Pancreas (tissue), 10 donors: Measurements from ENCODE around the gene SH3BGRL3. TPM values are rescaled to one million over a fixed set of nuclear protein-coding genes. Genes with fewer than 3 reads are reported as not detected.

Source experiments
- ATAC-seq, 4 donors: fragments of 200-7000 bp; cut with Tn5 transposase; one replicate each; pipeline versions ENCODE4 v1.8.0 to v1.9.1; 2020; ENCODE audit warnings: mild to moderate bottlenecking in 4 of 4, moderate library complexity in 4 of 4
- DNase-seq, 6 donors: peaks; one replicate each; pipeline ENCODE4 v3.0.0-alpha.2; 2020
- FAIRE-seq: peaks from 2 replicates; lab custom pipeline; 2012; peaks lifted over from hg19 to GRCh38; lab: Jason Lieb, UNC
- H3K27ac ChIP-seq, 4 donors: fragments of 200-600 bp; sonication (generic); 1 replicate in 3 of 4; 2 replicates in 1 of 4; pipeline versions ENCODE4 v1.5.0 to v1.8.0; 2020
- H3K27me3 ChIP-seq, 4 donors: fragments of 200-600 bp; one replicate each; pipeline ENCODE4 v1.8.0; 2021
- H3K36me3 ChIP-seq, 3 donors: fragments of 200-600 bp; sonication (generic) in 1 of 3; one replicate each; pipeline versions ENCODE4 v1.5.0 to v1.8.0; 2020 to 2021
- H3K4me1 ChIP-seq, 3 donors: fragments of 200-600 bp; one replicate each; pipeline ENCODE4 v1.8.0; 2021
- H3K4me3 ChIP-seq, 4 donors: fragments of 200-600 bp; sonication (generic) in 2 of 4; one replicate each; pipeline versions ENCODE4 v1.5.0 to v1.8.0; 2020 to 2021
- H3K9me3 ChIP-seq, 4 donors: fragments of 200-600 bp; one replicate each; pipeline ENCODE4 v1.8.0; 2021
- CTCF ChIP-seq, 4 donors: fragments of 200-600 bp; sonication (generic) in 3 of 4; IDR thresholded peaks; one replicate each; pipeline versions ENCODE4 v1.5.0 to v1.8.0; 2021; ENCODE audit warnings: antibody characterized with exemption in 4 of 4
- WGBS, 2 donors: extraction: QIAGEN DNeasy Blood & Tissue Kit; methylation state at CpG; one replicate each; pipeline ENCODE4 v1.1.7; 2013; 5-methylcytosine and 5-hydroxymethylcytosine counted together
- intact Hi-C, 3 donors: fragments of 100-400 bp; cut with DNase I; formaldehyde crosslinking; loops; one replicate each; pipeline versions ENCODE4 v1.11.1 to v1.14.2; 2022
- polyA plus RNA-seq, 2 donors: library from polyadenylated mRNA; stranded (reverse); fragments of 200-250 nt; gene quantifications; one replicate each; pipeline ENCODE4 v1.2.3, GENCODE V29; 2013
- total RNA-seq, 6 donors: library from RNA; stranded (reverse); fragmentation: NEBNext Ultra II Directional in 4 of 6; extraction: Animal tissue kit (Norgen Biotek cat#: 25700) in 4 of 6; gene quantifications; one replicate each; pipeline versions ENCODE4 v1.2.1 to v1.2.4, GENCODE V29; 2021 to 2023
- donor health status: healthy with polysubstance abuse.
- donor health status: DM: no; HTN: no; CAD: no; lungs with moderate emphysema.
- donor health status: DM: no; HTN: no; CAD: no.
- donor health status: control.
- donor health status: control.
- donor health status: Bipolar disorder and iron deficiency.
- donor health status: DM: yes; HTN: yes; CAD: no.
- donor health status: DM: no; HTN: no; CAD: no.
- donor health status: DM: no; HTN: no; CAD: no.
- donor health status: DM: yes; HTN: yes; CAD: no.

Gene SH3BGRL3
- total and polyA plus RNA-seq, 8 donors: 29.1 to 109 (median 55.9) TPM

GRCh38 chr1:26314501-26314900, 34.6 kb downstream of the SH3BGRL3 start:
- no peak for TF ChIP-seq CTCF (IDR thresholded peaks at IDR 0.05)
- no peak overlapping the region for H3K27ac ChIP-seq

GRCh38 chr1:26315874-26316850, 36.3 kb downstream of the SH3BGRL3 start:
- no peaks in the 10 kb centered on the region for H3K4me1 ChIP-seq
- no peak for TF ChIP-seq CTCF (IDR thresholded peaks at IDR 0.05)
- WGBS, 2 donors: 77 to 87% methylated on average over 8 of the region's 8 CpGs
- no peak for DNase-seq
- H3K27ac ChIP-seq: no peak overlapping the region
- H3K36me3 ChIP-seq: no peaks in the 10 kb centered on the region
- intact Hi-C loops: loop anchor here in 1 of 3 donors (5.0 kb wide), 1 partner anchor 39 kb away; no protein-coding TSS in a partner anchor
- no peaks in the 10 kb centered on the region for H3K9me3 ChIP-seq
- ATAC-seq: no peak
- no peak for FAIRE-seq
- H3K27me3 ChIP-seq: no peaks in the 10 kb centered on the region
- no peak overlapping the region for H3K4me3 ChIP-seq

More at GRCh38 chr1:26314501-26314900, 34.6 kb downstream of the SH3BGRL3 start:
- Histone ChIP-seq H3K27me3 (no peaks in the 10 kb centered on the region), H3K36me3 (no peaks in the 10 kb centered on the region), H3K4me3 (no peak overlapping the region), H3K4me1 (no peaks in the 10 kb centered on the region), H3K9me3 (no peaks in the 10 kb centered on the region)
- no peak for FAIRE-seq
- no peak for DNase-seq
- intact Hi-C loops: no loop called here
- 68 to 78% methylated on average over 5 of the region's 5 CpGs for WGBS, 2 donors
- no peak for ATAC-seq

DNA sequence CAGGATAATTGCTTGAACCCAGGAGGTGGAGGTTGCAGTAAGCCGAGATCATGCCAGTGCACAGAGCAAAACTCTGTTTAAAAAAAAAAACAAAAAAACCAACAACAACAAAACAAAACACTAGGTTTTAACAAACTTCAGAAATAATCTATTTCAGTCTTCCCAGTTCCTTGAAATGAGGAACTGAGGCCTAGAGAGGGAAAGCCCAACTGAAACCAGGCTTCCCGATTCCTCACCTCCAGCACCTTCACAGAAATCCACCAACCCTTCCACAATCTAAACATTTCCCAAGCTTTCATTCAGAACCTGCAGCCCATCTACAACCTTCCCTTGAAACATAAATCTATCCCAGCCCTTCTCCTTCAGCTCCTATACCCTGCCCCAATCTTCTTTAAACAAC, 37.3 kb downstream of the SH3BGRL3 start:
- WGBS, 2 donors: 85 to 90% methylated on average over 2 of the region's 2 CpGs
- no peaks in the 10 kb centered on the region for H3K4me1 ChIP-seq
- H3K27ac ChIP-seq: no peak overlapping the region

DNA sequence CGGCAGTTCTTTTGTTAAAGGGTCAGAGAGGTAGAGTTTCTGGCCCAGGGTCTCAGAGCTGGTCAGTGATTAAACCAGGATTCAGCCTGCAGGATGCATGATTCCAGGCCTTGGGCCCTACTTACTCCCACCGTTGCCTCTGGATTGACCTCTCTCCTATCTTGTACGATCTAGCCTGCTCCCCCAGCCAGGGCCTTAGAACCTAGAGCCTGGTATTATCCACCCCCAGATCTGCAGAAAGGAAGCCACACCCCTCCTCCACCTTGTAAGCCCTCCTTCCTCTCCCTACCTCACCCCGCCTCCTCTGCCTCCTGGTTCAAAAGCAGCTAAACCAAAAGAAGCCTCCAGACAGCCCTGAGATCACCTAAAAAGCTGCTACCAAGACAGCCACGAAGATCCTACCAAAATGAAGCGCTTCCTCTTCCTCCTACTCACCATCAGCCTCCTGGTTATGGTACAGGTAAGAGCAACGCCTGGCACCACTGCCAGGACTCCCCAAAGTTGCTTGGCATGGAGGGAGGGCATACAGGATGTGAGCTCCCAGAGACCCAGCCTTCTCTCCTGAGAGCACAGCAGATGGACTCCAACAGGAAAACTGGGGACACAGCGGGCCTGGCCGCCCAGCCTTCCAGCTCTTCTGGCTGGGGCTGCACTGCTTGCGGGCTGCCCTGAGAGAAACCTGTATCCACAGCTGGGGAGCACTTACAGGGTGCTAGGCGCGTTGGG, 37.9 kb downstream of the SH3BGRL3 start, which contains the start of gene CD52:
TSS of gene CD52 (plus strand) at position 347 of the 726 bp plus-strand sequence. CDS start at position 407, 60 bp downstream.
- Histone ChIP-seq H3K27me3 (no peaks in the 10 kb centered on the region), H3K4me1 (no peaks in the 10 kb centered on the region), H3K4me3 (no peak within 1 kb of the TSS), H3K9me3 (no peaks in the 10 kb centered on the region), H3K27ac (no peak within 1 kb of the TSS), H3K36me3 (no peaks in the 10 kb centered on the region)
- TF ChIP-seq CTCF (IDR thresholded peaks at IDR 0.05): no peak
- intact Hi-C loops: loop anchor here in 1 of 3 donors (5.0 kb wide), 1 partner anchor 40 kb away; no protein-coding TSS in a partner anchor
- no peak for DNase-seq
- FAIRE-seq: no peak
- no peak for ATAC-seq
- WGBS, 2 donors: 66 to 74% methylated on average over 12 of the region's 12 CpGs

More for the DNA sequence above, 37.3 kb downstream of the SH3BGRL3 start:
- H3K27me3 ChIP-seq: no peaks in the 10 kb centered on the region
- TF ChIP-seq CTCF (IDR thresholded peaks at IDR 0.05): no peak
- no peak for FAIRE-seq
- intact Hi-C loops: loop anchor here in 1 of 3 donors (5.0 kb wide), 1 partner anchor 40 kb away; no protein-coding TSS in a partner anchor
- H3K36me3 ChIP-seq: no peaks in the 10 kb centered on the region
- DNase-seq: no peak
- no peak overlapping the region for H3K4me3 ChIP-seq
- no peaks in the 10 kb centered on the region for H3K9me3 ChIP-seq
- ATAC-seq: no peak
